ENCODE measurements around the gene LIFR.

Gene LIFR

DNA sequence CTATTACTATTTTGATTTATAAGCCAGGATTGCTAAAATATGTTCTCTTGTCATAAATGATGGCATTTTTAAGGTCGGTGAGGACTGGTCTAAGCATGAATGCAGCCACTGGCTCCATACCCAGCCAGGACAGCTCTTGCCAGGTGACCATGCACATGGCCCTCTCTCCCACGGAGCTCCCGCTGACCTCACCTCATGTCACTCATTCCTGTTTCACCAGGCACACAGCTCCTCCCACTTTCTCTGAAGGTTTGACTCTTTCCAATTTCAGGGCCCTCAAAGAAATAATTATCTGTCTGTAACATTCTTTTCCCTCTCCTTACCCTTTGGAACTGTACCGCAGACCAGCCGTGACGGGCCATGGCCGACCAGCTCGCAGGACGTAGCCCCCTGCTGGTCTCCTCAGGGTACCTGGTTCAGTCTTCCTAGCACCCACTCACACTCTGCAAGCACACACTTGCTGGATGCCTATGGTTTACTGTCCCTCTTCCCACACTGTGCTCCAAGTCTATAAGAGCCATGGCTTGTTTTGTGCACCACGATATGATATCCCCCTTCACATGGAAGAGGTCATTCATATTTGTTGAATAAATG is 72.5 kb downstream of the LIFR start:
- no peak for DNase-seq (ENCODE audit: extremely low read depth, insufficient read length)
- TF ChIP-seq, protein P1, sequence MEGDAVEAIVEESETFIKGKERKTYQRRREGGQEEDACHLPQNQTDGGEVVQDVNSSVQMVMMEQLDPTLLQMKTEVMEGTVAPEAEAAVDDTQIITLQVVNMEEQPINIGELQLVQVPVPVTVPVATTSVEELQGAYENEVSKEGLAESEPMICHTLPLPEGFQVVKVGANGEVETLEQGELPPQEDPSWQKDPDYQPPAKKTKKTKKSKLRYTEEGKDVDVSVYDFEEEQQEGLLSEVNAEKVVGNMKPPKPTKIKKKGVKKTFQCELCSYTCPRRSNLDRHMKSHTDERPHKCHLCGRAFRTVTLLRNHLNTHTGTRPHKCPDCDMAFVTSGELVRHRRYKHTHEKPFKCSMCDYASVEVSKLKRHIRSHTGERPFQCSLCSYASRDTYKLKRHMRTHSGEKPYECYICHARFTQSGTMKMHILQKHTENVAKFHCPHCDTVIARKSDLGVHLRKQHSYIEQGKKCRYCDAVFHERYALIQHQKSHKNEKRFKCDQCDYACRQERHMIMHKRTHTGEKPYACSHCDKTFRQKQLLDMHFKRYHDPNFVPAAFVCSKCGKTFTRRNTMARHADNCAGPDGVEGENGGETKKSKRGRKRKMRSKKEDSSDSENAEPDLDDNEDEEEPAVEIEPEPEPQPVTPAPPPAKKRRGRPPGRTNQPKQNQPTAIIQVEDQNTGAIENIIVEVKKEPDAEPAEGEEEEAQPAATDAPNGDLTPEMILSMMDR (IDR thresholded peaks at IDR 0.05; ENCODE audit: insufficient read depth, low read length, poor library complexity, severe bottlenecking) = no peak
- no peaks in the 10 kb centered on the region for H3K36me3 ChIP-seq (ENCODE audit: control insufficient read depth, insufficient read depth, low read length)
- no peaks in the 10 kb centered on the region for H3K27me3 ChIP-seq (replicated peaks; ENCODE audit: control insufficient read depth, insufficient read depth, low read length)
- H3K4me3 ChIP-seq (replicated peaks; ENCODE audit: low read depth, low read length) = no peak overlapping the region

GRCh38 chr5:38479315-38479904 is 77.0 kb downstream of the LIFR start:
- H3K4me3 ChIP-seq (replicated peaks; ENCODE audit: low read depth, low read length) = no peak overlapping the region
- TF ChIP-seq, protein P1 (IDR thresholded peaks at IDR 0.05; ENCODE audit: insufficient read depth, low read length, poor library complexity, severe bottlenecking) = no peak
- DNase-seq (ENCODE audit: extremely low read depth, insufficient read length) = no peak
- no peaks in the 10 kb centered on the region for H3K36me3 ChIP-seq (ENCODE audit: control insufficient read depth, insufficient read depth, low read length)
- no peaks in the 10 kb centered on the region for H3K27me3 ChIP-seq (replicated peaks; ENCODE audit: control insufficient read depth, insufficient read depth, low read length)

- TF ChIP-seq, protein P1 (IDR thresholded peaks at IDR 0.05; ENCODE audit: insufficient read depth, low read length, poor library complexity, severe bottlenecking) = no peak
- Histone ChIP-seq H3K27me3 (replicated peaks; ENCODE audit: control insufficient read depth, insufficient read depth, low read length) (no peaks in the 10 kb centered on the region), H3K36me3 (ENCODE audit: control insufficient read depth, insufficient read depth, low read length) (no peaks in the 10 kb centered on the region), H3K4me3 (replicated peaks; ENCODE audit: low read depth, low read length) (no peak overlapping the region)
- no peak for DNase-seq (ENCODE audit: extremely low read depth, insufficient read length)
These were observed 77.6 kb downstream of the LIFR start for GRCh38 chr5:38478878-38479277.

- Histone ChIP-seq H3K4me3 (replicated peaks; ENCODE audit: low read depth, low read length) (no peak overlapping the region), H3K27me3 (replicated peaks; ENCODE audit: control insufficient read depth, insufficient read depth, low read length) (no peaks in the 10 kb centered on the region), H3K36me3 (ENCODE audit: control insufficient read depth, insufficient read depth, low read length) (no peaks in the 10 kb centered on the region)
- TF ChIP-seq, protein P1 (IDR thresholded peaks at IDR 0.05; ENCODE audit: insufficient read depth, low read length, poor library complexity, severe bottlenecking) = no peak
- DNase-seq (ENCODE audit: extremely low read depth, insufficient read length) = no peak
These were observed 78.3 kb downstream of the LIFR start for GRCh38 chr5:38478166-38478565.

GRCh38 chr5:38473008-38473407 is 83.4 kb downstream of the LIFR start:
- Histone ChIP-seq H3K4me3 (replicated peaks; ENCODE audit: low read depth, low read length) (no peak overlapping the region), H3K36me3 (ENCODE audit: control insufficient read depth, insufficient read depth, low read length) (no peaks in the 10 kb centered on the region), H3K27me3 (replicated peaks; ENCODE audit: control insufficient read depth, insufficient read depth, low read length) (no peaks in the 10 kb centered on the region; the same call in 1 of the 2 replicates)
- DNase-seq (ENCODE audit: extremely low read depth, insufficient read length) = no peak
- TF ChIP-seq, protein P1 (IDR thresholded peaks at IDR 0.05; ENCODE audit: insufficient read depth, low read length, poor library complexity, severe bottlenecking) = no peak
